Spleen (tissue), 7 donors: ENCODE measurements around the gene SNX19.

Experiments used
- CTCF ChIP-seq, 11 experiments: fragments of 200-600 bp in 7 of 11; fragments of 450-650 bp in 4 of 11; sonication (generic) in 4 of 11; IDR thresholded peaks in 8 of 11; conservative IDR thresholded peaks in 3 of 11; 1 replicate in 7 of 11; 2 replicates in 4 of 11; pipeline versions ENCODE4 v1.4.0 to v1.8.0; 2016 to 2021; ENCODE audit warnings: antibody characterized with exemption in 11 of 11, inconsistent platforms in 4 of 11, mild to moderate bottlenecking in 1 of 11
- POLR2A ChIP-seq, 3 donors: fragments of 450-650 bp; IDR thresholded peaks; one replicate each; pipeline ENCODE4 v1.5.1; 2017; ENCODE audit warnings: antibody characterized with exemption in 3 of 3, mild to moderate bottlenecking in 1 of 3
- POLR2AphosphoS5 ChIP-seq, 3 donors: sonication (generic); formaldehyde crosslinking; IDR thresholded peaks; one replicate each; pipeline ENCODE4 v1.5.1; 2017; ENCODE audit warnings: antibody characterized with exemption in 3 of 3
- donor health status: DM: no; HTN: no; CAD: no; lungs with moderate emphysema.
- donor health status: DM: no; HTN: no; CAD: no.
- donor health status: DM: no; HTN: no; CAD: no.

GRCh38 chr11:130890039-130890745 lies 26.1 kb downstream of the SNX19 start:
- TF ChIP-seq CTCF (IDR thresholded peaks at IDR 0.05 in 8 of 11, conservative IDR thresholded peaks at IDR 0.05 in 3 of 11) (no peak), POLR2AphosphoS5 (IDR thresholded peaks at IDR 0.05) (no peak), POLR2A (IDR thresholded peaks at IDR 0.05) (no peak)
